ENCODE data around the gene POLR1A. TPM values are rescaled to one million over a fixed set of nuclear protein-coding genes. Genes with fewer than 3 reads are reported as not detected.
A peak's percentile ranks its signal among the peaks of the same experiment; 100 is the strongest.

The POLR1A gene
- total and polyA plus RNA-seq, 2 of the 13 experiments (the other 11 are each of a cell fraction or from before 2014, with no cell fraction given): 7.2 to 39.9 TPM

GRCh38 chr2:86082756-86083155, 22.9 kb downstream of the POLR1A start:
- intact Hi-C loops (cut with micrococcal nuclease; ENCODE audit: unreplicated experiment): no loop called here

DNA sequence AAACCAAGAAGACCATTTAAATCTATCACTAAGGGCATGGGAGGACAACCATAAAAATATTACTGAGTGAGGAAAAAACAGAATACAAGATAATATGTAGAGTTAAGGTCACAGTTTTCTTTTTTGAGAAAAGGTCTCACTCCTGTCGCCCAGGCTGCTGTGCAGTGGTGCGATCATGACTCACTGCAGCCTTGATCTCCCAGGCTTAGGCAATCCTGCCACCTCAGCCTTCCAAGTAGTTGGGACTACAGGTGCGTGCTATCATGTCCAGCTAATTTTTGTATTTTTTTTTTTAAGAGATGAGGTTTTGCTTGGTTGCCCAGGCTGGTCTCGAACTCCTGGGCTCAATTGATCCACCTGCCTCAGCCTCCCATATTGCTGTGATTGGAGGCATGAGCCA, 24.0 kb downstream of the POLR1A start:
- POLR2A ChIA-PET: no interaction called here
- no peak overlapping the region for H3K4me3 ChIP-seq (replicated peaks in 1 of 3; ENCODE audit: insufficient read depth in 1 of 3, low read depth in 2 of 3, low read length in 3 of 3)
- H3K36me3 ChIP-seq (replicated peaks in 1 of 2; ENCODE audit: control insufficient read depth in 1 of 2, insufficient read depth in 2 of 2, low read length in 2 of 2): peaks cover 38 to 72% of the 10 kb centered on the region in 2 experiments
- no peaks in the 10 kb centered on the region for H3K27me3 ChIP-seq (ENCODE audit: control insufficient read depth in 1 of 2, insufficient read depth in 2 of 2, low read length in 2 of 2)
- peaks cover 7% of the 10 kb centered on the region for H3K4me1 ChIP-seq (ENCODE audit: insufficient read depth, low read length)
- peak; percentile 29 for TF ChIP-seq RBM22 (optimal IDR thresholded peaks at IDR 0.05; ENCODE audit: low read length)
- TF ChIP-seq, protein P1, sequence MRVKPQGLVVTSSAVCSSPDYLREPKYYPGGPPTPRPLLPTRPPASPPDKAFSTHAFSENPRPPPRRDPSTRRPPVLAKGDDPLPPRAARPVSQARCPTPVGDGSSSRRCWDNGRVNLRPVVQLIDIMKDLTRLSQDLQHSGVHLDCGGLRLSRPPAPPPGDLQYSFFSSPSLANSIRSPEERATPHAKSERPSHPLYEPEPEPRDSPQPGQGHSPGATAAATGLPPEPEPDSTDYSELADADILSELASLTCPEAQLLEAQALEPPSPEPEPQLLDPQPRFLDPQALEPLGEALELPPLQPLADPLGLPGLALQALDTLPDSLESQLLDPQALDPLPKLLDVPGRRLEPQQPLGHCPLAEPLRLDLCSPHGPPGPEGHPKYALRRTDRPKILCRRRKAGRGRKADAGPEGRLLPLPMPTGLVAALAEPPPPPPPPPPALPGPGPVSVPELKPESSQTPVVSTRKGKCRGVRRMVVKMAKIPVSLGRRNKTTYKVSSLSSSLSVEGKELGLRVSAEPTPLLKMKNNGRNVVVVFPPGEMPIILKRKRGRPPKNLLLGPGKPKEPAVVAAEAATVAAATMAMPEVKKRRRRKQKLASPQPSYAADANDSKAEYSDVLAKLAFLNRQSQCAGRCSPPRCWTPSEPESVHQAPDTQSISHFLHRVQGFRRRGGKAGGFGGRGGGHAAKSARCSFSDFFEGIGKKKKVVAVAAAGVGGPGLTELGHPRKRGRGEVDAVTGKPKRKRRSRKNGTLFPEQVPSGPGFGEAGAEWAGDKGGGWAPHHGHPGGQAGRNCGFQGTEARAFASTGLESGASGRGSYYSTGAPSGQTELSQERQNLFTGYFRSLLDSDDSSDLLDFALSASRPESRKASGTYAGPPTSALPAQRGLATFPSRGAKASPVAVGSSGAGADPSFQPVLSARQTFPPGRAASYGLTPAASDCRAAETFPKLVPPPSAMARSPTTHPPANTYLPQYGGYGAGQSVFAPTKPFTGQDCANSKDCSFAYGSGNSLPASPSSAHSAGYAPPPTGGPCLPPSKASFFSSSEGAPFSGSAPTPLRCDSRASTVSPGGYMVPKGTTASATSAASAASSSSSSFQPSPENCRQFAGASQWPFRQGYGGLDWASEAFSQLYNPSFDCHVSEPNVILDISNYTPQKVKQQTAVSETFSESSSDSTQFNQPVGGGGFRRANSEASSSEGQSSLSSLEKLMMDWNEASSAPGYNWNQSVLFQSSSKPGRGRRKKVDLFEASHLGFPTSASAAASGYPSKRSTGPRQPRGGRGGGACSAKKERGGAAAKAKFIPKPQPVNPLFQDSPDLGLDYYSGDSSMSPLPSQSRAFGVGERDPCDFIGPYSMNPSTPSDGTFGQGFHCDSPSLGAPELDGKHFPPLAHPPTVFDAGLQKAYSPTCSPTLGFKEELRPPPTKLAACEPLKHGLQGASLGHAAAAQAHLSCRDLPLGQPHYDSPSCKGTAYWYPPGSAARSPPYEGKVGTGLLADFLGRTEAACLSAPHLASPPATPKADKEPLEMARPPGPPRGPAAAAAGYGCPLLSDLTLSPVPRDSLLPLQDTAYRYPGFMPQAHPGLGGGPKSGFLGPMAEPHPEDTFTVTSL (CRISPR knock-in tag; IDR thresholded peaks at IDR 0.05; ENCODE audit: borderline replicate concordance): no peak
- in situ Hi-C loops (cut with HindIII; ENCODE audit: extremely low pct_ligation_motif_present, low pct_unique_long_range_greater_than_20kb): no loop called here
- ATAC-seq: no peak
- H3K4me2 ChIP-seq (ENCODE audit: low read depth, low read length): no peak overlapping the region
- no peaks in the 10 kb centered on the region for H3K9me3 ChIP-seq (ENCODE audit: low read length)
- no peak for FAIRE-seq
- no peak overlapping the region for H3K27ac ChIP-seq (ENCODE audit: extremely low read length, insufficient read depth, low read length)
- H2AFZ ChIP-seq (ENCODE audit: low read length): no peak overlapping the region
- no peak overlapping the region for H3K9ac ChIP-seq (ENCODE audit: insufficient read depth, low read depth, low read length)
- no peaks in the 10 kb centered on the region for H3K79me2 ChIP-seq (ENCODE audit: insufficient read depth, low read length)
- CTCF ChIA-PET (ENCODE audit: low intra/inter-chr PET ratio, low total read pairs): no interaction called here
- H4K20me1 ChIP-seq (ENCODE audit: insufficient read depth, low read length): peaks cover 2% of the 10 kb centered on the region; the same call in 1 of the 2 replicates
- BruUV-seq (replicated peaks): no TSS peak
- DNase-seq (ENCODE audit: low spot score): no peak
- 96% methylated on average over 4 of the region's 4 CpGs for WGBS (ENCODE audit: low lambda C conversion rate)
- intact Hi-C loops (cut with micrococcal nuclease; ENCODE audit: unreplicated experiment): no loop called here

More at GRCh38 chr2:86082756-86083155, 22.9 kb downstream of the POLR1A start:
- whole genome bisulfite sequencing (ENCODE audit: low lambda C conversion rate): 97% methylated on average over 5 of the region's 5 CpGs
- Histone ChIP-seq H2AFZ (ENCODE audit: low read length) (no peak overlapping the region), H3K9ac (ENCODE audit: insufficient read depth, low read depth, low read length) (no peak overlapping the region), H3K9me3 (ENCODE audit: low read length) (no peaks in the 10 kb centered on the region), H3K79me2 (ENCODE audit: insufficient read depth, low read length) (no peaks in the 10 kb centered on the region), H4K20me1 (ENCODE audit: insufficient read depth, low read length) (peaks cover 2% of the 10 kb centered on the region; the same call in 1 of the 2 replicates), H3K4me3 (replicated peaks in 1 of 3; ENCODE audit: insufficient read depth in 1 of 3, low read depth in 2 of 3, low read length in 3 of 3) (no peak overlapping the region), H3K27me3 (ENCODE audit: control insufficient read depth in 1 of 2, insufficient read depth in 2 of 2, low read length in 2 of 2) (no peaks in the 10 kb centered on the region), H3K4me1 (ENCODE audit: insufficient read depth, low read length) (peaks cover 7% of the 10 kb centered on the region), H3K4me2 (ENCODE audit: low read depth, low read length) (no peak overlapping the region), H3K27ac (ENCODE audit: extremely low read length, insufficient read depth, low read length) (no peak overlapping the region), H3K36me3 (replicated peaks in 1 of 2; ENCODE audit: control insufficient read depth in 1 of 2, insufficient read depth in 2 of 2, low read length in 2 of 2) (peaks cover 35 to 71% of the 10 kb centered on the region in 2 experiments)
- TF ChIP-seq NFRKB (IDR thresholded peaks at IDR 0.05): no peak
- no peak for TF ChIP-seq MAFG (CRISPR knock-in tag; IDR thresholded peaks at IDR 0.05)
- no peak for TF ChIP-seq ZNF619 (CRISPR knock-in tag; IDR thresholded peaks at IDR 0.05)
- TF ChIP-seq, protein P2, sequence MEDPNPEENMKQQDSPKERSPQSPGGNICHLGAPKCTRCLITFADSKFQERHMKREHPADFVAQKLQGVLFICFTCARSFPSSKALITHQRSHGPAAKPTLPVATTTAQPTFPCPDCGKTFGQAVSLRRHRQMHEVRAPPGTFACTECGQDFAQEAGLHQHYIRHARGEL (CRISPR knock-in tag; IDR thresholded peaks at IDR 0.05): no peak
- TF ChIP-seq PTBP1 (IDR thresholded peaks at IDR 0.05; ENCODE audit: low read depth, low read length, poor library complexity, severe bottlenecking): no peak
- no peak for TF ChIP-seq ELF4 (CRISPR knock-in tag; IDR thresholded peaks at IDR 0.05; ENCODE audit: borderline replicate concordance)
- no peak for TF ChIP-seq NFIB (CRISPR knock-in tag; IDR thresholded peaks at IDR 0.05; ENCODE audit: borderline replicate concordance)
- no peak for TF ChIP-seq NR1H2 (CRISPR knock-in tag; IDR thresholded peaks at IDR 0.05; ENCODE audit: borderline replicate concordance, low read depth)
- TF ChIP-seq NR2C2 (CRISPR knock-in tag; IDR thresholded peaks at IDR 0.05; ENCODE audit: borderline replicate concordance): no peak
- no peak for TF ChIP-seq NPAS2 (CRISPR knock-in tag; IDR thresholded peaks at IDR 0.05; ENCODE audit: borderline replicate concordance)
- TF ChIP-seq AGO2 (optimal IDR thresholded peaks at IDR 0.05; ENCODE audit: low read depth, low read length): no peak
- no peak for TF ChIP-seq ZNF83 (CRISPR knock-in tag; IDR thresholded peaks at IDR 0.05; ENCODE audit: borderline replicate concordance)
- TF ChIP-seq, protein P3, sequence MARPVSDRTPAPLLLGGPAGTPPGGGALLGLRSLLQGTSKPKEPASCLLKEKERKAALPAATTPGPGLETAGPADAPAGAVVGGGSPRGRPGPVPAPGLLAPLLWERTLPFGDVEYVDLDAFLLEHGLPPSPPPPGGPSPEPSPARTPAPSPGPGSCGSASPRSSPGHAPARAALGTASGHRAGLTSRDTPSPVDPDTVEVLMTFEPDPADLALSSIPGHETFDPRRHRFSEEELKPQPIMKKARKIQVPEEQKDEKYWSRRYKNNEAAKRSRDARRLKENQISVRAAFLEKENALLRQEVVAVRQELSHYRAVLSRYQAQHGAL (CRISPR knock-in tag; IDR thresholded peaks at IDR 0.05; ENCODE audit: not compliant biosample characterization): no peak
- TF ChIP-seq TARDBP (CRISPR knock-in tag; IDR thresholded peaks at IDR 0.05): no peak
- no TSS peak for BruUV-seq (replicated peaks)
- ChIA-PET CTCF (ENCODE audit: low intra/inter-chr PET ratio, low total read pairs) (no interaction called here), POLR2A (no interaction called here)
- in situ Hi-C loops (cut with HindIII; ENCODE audit: extremely low pct_ligation_motif_present, low pct_unique_long_range_greater_than_20kb): no loop called here
- no peak for DNase-seq (ENCODE audit: low spot score)
- FAIRE-seq: no peak
- ATAC-seq: no peak
